HG02870 (cell line): ENCODE data around the gene SPATA9.
"Not testable (repeated sequence)": the region's sequence is repeated elsewhere in the genome, so short reads cannot be mapped to it uniquely, and the experiment has no call there.

ENCODE experiments used
- ATAC-seq: cut with Tn5 transposase; IDR thresholded peaks from one replicate; pipeline ENCODE4 v1.9.1; 2021; ENCODE audit warnings: mild to moderate bottlenecking, moderate library complexity; ENCODE audit not compliant: unreplicated experiment

The SPATA9 gene

GRCh38 chr5:95647886-95648860, 34.6 kb downstream of the SPATA9 start:
- ATAC-seq: no peak

- ATAC-seq: peak; percentile 97
Observed at GRCh38 chr5:95646569-95647431, 36.0 kb downstream of the SPATA9 start, which contains the start of gene RFESD. Gene RFESD (plus strand): TSS chr5:95646777. CDS start chr5:95652272, 5,495 bp downstream.

- ATAC-seq: not testable (repeated sequence)
Observed at GRCh38 chr5:95646226-95646568, 36.6 kb downstream of the SPATA9 start.

- ATAC-seq: peak; percentile 34
Observed at GRCh38 chr5:95644351-95645042, 38.3 kb downstream of the SPATA9 start.

GRCh38 chr5:95643152-95643551, 39.6 kb downstream of the SPATA9 start:
- ATAC-seq: no peak

- no peak for ATAC-seq
Observed at GRCh38 chr5:95641741-95642220, 41.0 kb downstream of the SPATA9 start.

- ATAC-seq: no peak
Observed at GRCh38 chr5:95638632-95639031, 44.2 kb downstream of the SPATA9 start.

GRCh38 chr5:95634081-95634480, 48.7 kb downstream of the SPATA9 start:
- no peak for ATAC-seq

GRCh38 chr5:95633671-95634070, 49.1 kb downstream of the SPATA9 start:
- no peak for ATAC-seq

- ATAC-seq: not testable (repeated sequence)
Observed at GRCh38 chr5:95632942-95633341, 49.8 kb downstream of the SPATA9 start.

- peak; percentile 93 for ATAC-seq
Observed at GRCh38 chr5:95631991-95632675, 50.7 kb downstream of the SPATA9 start.

GRCh38 chr5:95631255-95631958, 51.4 kb downstream of the SPATA9 start:
- ATAC-seq: no peak

- no peak for ATAC-seq
Observed at GRCh38 chr5:95630394-95630917, 52.3 kb downstream of the SPATA9 start.

- no peak for ATAC-seq
Observed at GRCh38 chr5:95628933-95629332, 53.9 kb downstream of the SPATA9 start.

GRCh38 chr5:95627971-95628810, 54.6 kb downstream of the SPATA9 start:
- ATAC-seq: no peak

GRCh38 chr5:95626701-95627100, 56.1 kb downstream of the SPATA9 start:
- ATAC-seq: no peak

- no peak for ATAC-seq
Observed at GRCh38 chr5:95624368-95624767, 58.4 kb downstream of the SPATA9 start.

GRCh38 chr5:95623706-95624105, 59.1 kb downstream of the SPATA9 start:
- ATAC-seq: no peak
